A549 treated with Hydrocortisone at 1 μM for 4 hours (cell line): ENCODE measurements around the gene PPP3R1. TPM values are rescaled to one million over a fixed set of nuclear protein-coding genes. Genes with fewer than 3 reads are reported as not detected.

Source experiments
- total RNA-seq: library from RNA; stranded (reverse); fragments of 200-300 nt; extraction: Qiagen RNA extraction; gene quantifications from 5 replicates; pipeline ENCODE4 v1.2.3, GENCODE V29; 2022

Gene PPP3R1
- 52.7 to 78.4 TPM (median 56.1 TPM) in 5 replicates for total RNA-seq

GRCh38 chr2:68252400-68253218 is at the start of gene PPP3R1:
Gene PPP3R1, minus strand, starts transcription at chr2:68252532. Its CDS starts 405 bp downstream, at chr2:68252127.

DNA sequence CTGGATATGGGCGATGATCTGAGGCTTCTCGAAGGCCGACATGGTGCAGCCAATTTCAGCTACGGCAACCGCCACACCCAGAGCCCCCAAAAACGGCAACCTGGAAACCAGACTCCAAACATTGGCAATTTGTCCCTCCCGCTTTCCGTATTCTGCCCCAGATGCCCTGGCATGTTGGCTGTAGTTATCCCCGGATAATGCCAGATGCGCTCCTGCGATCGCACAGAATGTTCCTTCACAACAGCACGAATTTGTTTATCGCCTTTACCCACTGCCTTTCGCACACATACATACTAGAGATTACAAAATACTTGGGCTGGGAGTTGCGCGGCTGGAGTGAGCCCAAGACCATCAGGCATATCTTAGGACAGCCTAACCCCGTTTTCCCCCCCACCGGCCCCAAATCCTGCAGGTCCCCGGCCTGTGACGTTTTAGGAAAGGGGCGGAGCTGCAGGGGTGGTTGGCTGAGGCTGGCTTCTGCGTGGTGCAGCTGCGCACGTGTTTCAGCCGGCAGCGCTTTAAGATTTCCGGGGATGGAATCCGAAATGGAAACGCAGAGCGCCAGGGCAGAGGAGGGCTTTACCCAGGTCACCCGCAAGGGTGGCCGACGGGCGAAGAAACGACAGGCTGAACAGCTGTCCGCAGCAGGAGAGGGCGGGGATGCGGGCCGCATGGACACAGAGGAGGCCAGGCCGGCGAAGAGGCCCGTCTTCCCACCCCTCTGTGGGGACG is 94.8 kb downstream of the PPP3R1 start, which contains the start of gene PNO1:
Gene PNO1, plus strand, starts transcription at position 487 of the 732 bp plus-strand sequence. Its CDS starts 47 bp downstream, at position 534.

Other genes with a start within 250 kb of the PPP3R1 start
- gene C1D, start 189.5 kb downstream of the PPP3R1 start, total RNA-seq = 34.7 to 54.7 TPM (median 37.2 TPM) in 5 replicates
- gene PNO1, start 94.6 kb downstream of the PPP3R1 start, total RNA-seq = 47.5 to 59.7 TPM (median 51.7 TPM) in 5 replicates
- 1.7 to 2.1 TPM (median 1.8 TPM) in 5 replicates for gene CNRIP1, start 67.4 kb upstream of the PPP3R1 start, total RNA-seq
- gene PLEK, start 112.8 kb upstream of the PPP3R1 start, total RNA-seq = not detected in 5 replicates
- gene FBXO48, start 214.8 kb upstream of the PPP3R1 start, total RNA-seq = 0.45 to 0.59 TPM (median 0.56 TPM) in 5 replicates
- 0.51 to 0.70 TPM (median 0.66 TPM) in 5 replicates for gene APLF, start 215.1 kb upstream of the PPP3R1 start, total RNA-seq